ENCODE data around the gene PHF21B.
A peak's percentile ranks its signal among the peaks of the same experiment; 100 is the strongest.

Gene PHF21B

GRCh38 chr22:44916281-44917231 lies 93.2 kb downstream of the PHF21B start:
- Histone ChIP-seq H2BK15ac (ENCODE audit: low read length) (no peak overlapping the region), H3K79me1 (ENCODE audit: low read depth, low read length) (peaks cover 23% of the 10 kb centered on the region), H2BK120ac (ENCODE audit: low read depth, low read length) (no peak overlapping the region), H3K4me3 (ENCODE audit: low read length in 2 of 2) (no peak overlapping the region), H3K18ac (ENCODE audit: low read length) (peak overlapping the region; percentile 57), H3K27me3 (ENCODE audit: control insufficient read depth in 3 of 3, insufficient read depth in 3 of 3, low read depth in 1 of 3, low read length in 3 of 3) (no peaks in the 10 kb centered on the region), H4K91ac (ENCODE audit: low read depth, low read length, poor library complexity) (no peak overlapping the region), H3K9me3 (replicated peaks in 1 of 2; ENCODE audit: control insufficient read depth in 2 of 2, insufficient read depth in 1 of 2, low read depth in 1 of 2, low read length in 2 of 2) (peaks cover 17 to 20% of the 10 kb centered on the region in 2 donors), H2BK5ac (ENCODE audit: low read length) (peak overlapping the region; percentile 39), H3K4ac (ENCODE audit: low read length) (no peak overlapping the region), H3K4me2 (ENCODE audit: insufficient read depth, low read length, poor library complexity, severe bottlenecking) (no peak overlapping the region), H3K14ac (ENCODE audit: low read length) (peak overlapping the region; percentile 38), H4K8ac (ENCODE audit: low read depth, low read length) (no peak overlapping the region), H2AK5ac (ENCODE audit: low read depth, low read length) (no peak overlapping the region), H3K27ac (replicated peaks; ENCODE audit: low read length) (no peak overlapping the region), H3K4me1 (ENCODE audit: control insufficient read depth in 2 of 2, insufficient read depth in 1 of 2, low read depth in 1 of 2, low read length in 2 of 2) (no peaks in the 10 kb centered on the region), H3K9ac (ENCODE audit: low read depth, low read length, poor library complexity) (peak overlapping the region; percentile 70), H2BK12ac (ENCODE audit: low read length) (peak overlapping the region; percentile 90), H2AFZ (ENCODE audit: low read length) (no peak overlapping the region), H3K23ac (ENCODE audit: low read depth, low read length, poor library complexity) (no peak overlapping the region), H3K36me3 (replicated peaks in 1 of 2; ENCODE audit: control insufficient read depth in 2 of 2, insufficient read depth in 2 of 2, low read length in 2 of 2) (peaks cover 49 to 95% of the 10 kb centered on the region in 2 donors)
- WGBS, 2 donors (ENCODE audit: extremely low coverage in 2 of 2, insufficient read length in 2 of 2, insufficient replicate concordance in 1 of 2), result no CpG with 5 or more reads among the region's 46 CpGs
- DNase-seq (ENCODE audit: low spot score), result no peak

DNA sequence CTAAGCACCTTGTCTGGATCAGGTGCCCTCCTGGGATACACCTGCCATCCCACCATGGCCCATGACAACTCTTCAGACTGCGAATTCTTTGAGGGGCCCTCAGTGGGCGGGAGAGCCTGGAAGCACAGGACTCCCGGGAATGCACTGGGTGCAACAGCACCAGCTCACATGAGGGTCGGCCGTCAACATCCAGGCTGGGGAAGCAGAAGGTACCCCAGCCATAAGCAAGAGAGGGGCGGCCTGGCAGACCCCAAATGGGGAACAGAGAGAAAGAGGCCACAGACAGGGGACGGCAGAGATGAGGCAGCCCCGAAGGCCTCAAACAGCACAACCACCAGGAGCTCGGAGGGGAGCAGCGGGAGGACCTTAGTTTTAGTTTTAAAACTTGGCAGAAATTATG lies 94.4 kb downstream of the PHF21B start:
- H3K4ac ChIP-seq (ENCODE audit: low read length), result no peak overlapping the region
- H2AK5ac ChIP-seq (ENCODE audit: low read depth, low read length), result no peak overlapping the region
- peaks cover 17 to 25% of the 10 kb centered on the region in 2 donors for H3K9me3 ChIP-seq (replicated peaks in 1 of 2; ENCODE audit: control insufficient read depth in 2 of 2, insufficient read depth in 1 of 2, low read depth in 1 of 2, low read length in 2 of 2)
- no peak overlapping the region for H3K27ac ChIP-seq (replicated peaks; ENCODE audit: low read length)
- peaks cover 23% of the 10 kb centered on the region for H3K79me1 ChIP-seq (ENCODE audit: low read depth, low read length)
- H3K27me3 ChIP-seq (ENCODE audit: control insufficient read depth in 3 of 3, insufficient read depth in 3 of 3, low read depth in 1 of 3, low read length in 3 of 3), result no peaks in the 10 kb centered on the region
- no CpG with 5 or more reads among the region's 10 CpGs for WGBS, 2 donors (ENCODE audit: extremely low coverage in 2 of 2, insufficient read length in 2 of 2, insufficient replicate concordance in 1 of 2)
- no peak overlapping the region for H3K18ac ChIP-seq (ENCODE audit: low read length)
- H3K14ac ChIP-seq (ENCODE audit: low read length), result no peak overlapping the region
- no peak overlapping the region for H3K9ac ChIP-seq (ENCODE audit: low read depth, low read length, poor library complexity)
- H3K4me2 ChIP-seq (ENCODE audit: insufficient read depth, low read length, poor library complexity, severe bottlenecking), result no peak overlapping the region
- H2BK120ac ChIP-seq (ENCODE audit: low read depth, low read length), result no peak overlapping the region
- peak overlapping the region in 1 of 2 donors; percentile 7 for H3K4me3 ChIP-seq (ENCODE audit: low read length in 2 of 2)
- H4K8ac ChIP-seq (ENCODE audit: low read depth, low read length), result no peak overlapping the region
- no peak for DNase-seq (ENCODE audit: low spot score)
- no peak overlapping the region for H2AFZ ChIP-seq (ENCODE audit: low read length)
- H2BK5ac ChIP-seq (ENCODE audit: low read length), result no peak overlapping the region
- no peak overlapping the region for H2BK15ac ChIP-seq (ENCODE audit: low read length)
- H4K91ac ChIP-seq (ENCODE audit: low read depth, low read length, poor library complexity), result no peak overlapping the region
- H2BK12ac ChIP-seq (ENCODE audit: low read length), result no peak overlapping the region
- H3K36me3 ChIP-seq (replicated peaks in 1 of 2; ENCODE audit: control insufficient read depth in 2 of 2, insufficient read depth in 2 of 2, low read length in 2 of 2), result peaks cover 54 to 99% of the 10 kb centered on the region in 2 donors
- peak overlapping the region; percentile 5 for H3K23ac ChIP-seq (ENCODE audit: low read depth, low read length, poor library complexity)
- no peaks in the 10 kb centered on the region for H3K4me1 ChIP-seq (ENCODE audit: control insufficient read depth in 2 of 2, insufficient read depth in 1 of 2, low read depth in 1 of 2, low read length in 2 of 2)

DNA sequence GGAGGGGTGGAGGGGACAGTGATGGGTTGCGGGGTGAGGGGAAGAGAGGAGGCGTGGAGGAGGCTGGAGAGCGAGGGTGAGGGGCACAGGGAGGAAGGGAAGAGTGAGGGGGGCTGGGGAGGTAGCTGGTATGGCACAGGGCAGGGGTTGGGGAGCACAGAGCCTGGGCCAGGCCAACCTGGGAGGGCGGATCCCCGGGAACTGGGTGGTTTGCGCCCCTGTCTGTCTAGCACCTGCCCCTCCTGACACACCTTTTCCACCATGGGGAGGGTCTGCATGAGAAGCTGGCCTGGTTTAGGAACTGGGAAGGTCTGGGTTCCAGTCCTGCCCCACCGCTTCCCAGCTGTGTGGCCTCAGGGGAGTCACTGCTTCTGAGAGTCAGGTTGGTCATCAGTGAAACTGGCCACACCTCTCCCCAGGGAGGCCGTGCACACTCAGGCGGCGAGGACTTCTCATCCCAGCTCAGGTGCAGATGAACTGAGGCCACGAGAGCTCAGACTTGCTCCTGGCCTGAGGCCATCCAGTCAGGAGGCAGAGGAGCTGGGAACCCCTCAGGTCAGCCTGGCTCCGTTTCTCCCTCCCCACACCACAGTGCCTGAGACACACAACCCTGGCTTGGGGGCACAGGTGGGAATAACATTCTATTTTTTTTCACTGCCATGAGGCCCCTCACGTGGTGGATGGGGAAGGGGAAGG lies 95.6 kb downstream of the PHF21B start:
- Histone ChIP-seq H3K27ac (replicated peaks; ENCODE audit: low read length) (no peak overlapping the region), H3K18ac (ENCODE audit: low read length) (no peak overlapping the region), H2BK120ac (ENCODE audit: low read depth, low read length) (no peak overlapping the region), H4K91ac (ENCODE audit: low read depth, low read length, poor library complexity) (no peak overlapping the region), H3K9ac (ENCODE audit: low read depth, low read length, poor library complexity) (no peak overlapping the region), H3K4ac (ENCODE audit: low read length) (no peak overlapping the region), H3K14ac (ENCODE audit: low read length) (no peak overlapping the region), H3K4me3 (ENCODE audit: low read length in 2 of 2) (peak overlapping the region in 1 of 2 donors; percentile 16), H2BK15ac (ENCODE audit: low read length) (no peak overlapping the region), H2BK5ac (ENCODE audit: low read length) (no peak overlapping the region), H3K4me2 (ENCODE audit: insufficient read depth, low read length, poor library complexity, severe bottlenecking) (no peak overlapping the region), H3K4me1 (ENCODE audit: control insufficient read depth in 2 of 2, insufficient read depth in 1 of 2, low read depth in 1 of 2, low read length in 2 of 2) (no peaks in the 10 kb centered on the region), H3K27me3 (ENCODE audit: control insufficient read depth in 3 of 3, insufficient read depth in 3 of 3, low read depth in 1 of 3, low read length in 3 of 3) (no peaks in the 10 kb centered on the region), H2AK5ac (ENCODE audit: low read depth, low read length) (no peak overlapping the region), H3K23ac (ENCODE audit: low read depth, low read length, poor library complexity) (peak overlapping the region; percentile 68), H2AFZ (ENCODE audit: low read length) (no peak overlapping the region), H3K36me3 (replicated peaks in 1 of 2; ENCODE audit: control insufficient read depth in 2 of 2, insufficient read depth in 2 of 2, low read length in 2 of 2) (peaks cover 64 to 100% of the 10 kb centered on the region in 2 donors), H3K9me3 (replicated peaks in 1 of 2; ENCODE audit: control insufficient read depth in 2 of 2, insufficient read depth in 1 of 2, low read depth in 1 of 2, low read length in 2 of 2) (peaks cover 17 to 25% of the 10 kb centered on the region in 2 donors), H2BK12ac (ENCODE audit: low read length) (no peak overlapping the region), H3K79me1 (ENCODE audit: low read depth, low read length) (peaks cover 20% of the 10 kb centered on the region), H4K8ac (ENCODE audit: low read depth, low read length) (peak overlapping the region; percentile 50)
- no peak for DNase-seq (ENCODE audit: low spot score)
- 100% methylated on average over 1 of the region's 13 CpGs; no CpG with 5 or more reads in 1 of the 2 donors for WGBS, 2 donors (ENCODE audit: extremely low coverage in 2 of 2, insufficient read length in 2 of 2, insufficient replicate concordance in 1 of 2)
